HAP-1 (cell line): ENCODE results near the gene YIPF4.
A peak's percentile ranks its signal among the peaks of the same experiment; 100 is the strongest.
"Not testable (repeated sequence)": the region's sequence is repeated elsewhere in the genome, so short reads cannot be mapped to it uniquely, and the experiment has no call there.

Source experiments
- DNase-seq, 2 experiments: peaks; one replicate each; pipeline ENCODE4 v3.0.0-alpha.2; 2016 to 2020; ENCODE audit warnings: low spot score in 2 of 2
- H3K27me3 ChIP-seq: fragments of 250-450 bp; sonication (Bioruptor Pico); 2 replicates; pipeline ENCODE4 v1.5.1; 2020; ENCODE audit warnings: low read depth, mild to moderate bottlenecking, moderate library complexity
- H3K36me3 ChIP-seq: fragments of 250-450 bp; sonication (Bioruptor Pico); replicated peaks from 2 replicates; pipeline ENCODE4 v1.5.1; 2020; ENCODE audit warnings: mild to moderate bottlenecking
- H3K4me1 ChIP-seq: fragments of 250-450 bp; sonication (Bioruptor Pico); 2 replicates; pipeline ENCODE4 v1.5.1; 2020; ENCODE audit warnings: mild to moderate bottlenecking
- H3K4me3 ChIP-seq: fragments of 250-450 bp; sonication (Bioruptor Pico); 2 replicates; pipeline ENCODE4 v1.5.1; 2020; ENCODE audit warnings: mild to moderate bottlenecking, moderate library complexity
- H3K9me3 ChIP-seq: fragments of 250-450 bp; sonication (Bioruptor Pico); 2 replicates; pipeline ENCODE4 v1.5.1; 2020; ENCODE audit warnings: mild to moderate bottlenecking, moderate library complexity
- in situ Hi-C: fragments of 300-500 bp; cut with MboI; formaldehyde crosslinking; loops from 3 replicates; pipeline ENCODE4 v1.14.3; 2020; ENCODE audit warnings: low sequenced_read_pairs, inconsistent platforms, mixed read lengths

YIPF4 gene

DNA sequence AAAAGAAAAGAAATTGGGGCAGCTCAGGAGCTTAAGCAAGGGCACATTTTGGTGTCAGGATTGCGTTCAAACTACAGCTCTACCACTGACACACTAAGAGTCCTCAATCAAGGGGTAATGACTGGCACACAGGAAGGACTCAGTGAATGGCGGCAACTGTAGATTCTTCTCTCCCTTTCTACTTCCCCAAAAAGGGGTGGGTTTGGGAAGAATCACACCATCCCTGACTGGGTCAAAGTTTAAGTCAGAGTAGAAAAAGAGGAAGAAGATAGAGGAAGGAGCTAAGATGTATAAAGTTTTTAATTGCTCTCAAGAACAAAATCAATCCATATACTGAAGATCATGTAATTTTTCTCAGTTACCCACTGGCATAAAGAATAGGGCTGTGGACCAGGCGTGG is 15.6 kb upstream of the YIPF4 start:
- H3K9me3 ChIP-seq, result no peaks in the 10 kb centered on the region
- DNase-seq, result no peak
- no peaks in the 10 kb centered on the region for H3K4me1 ChIP-seq
- in situ Hi-C loops, result no loop called here
- H3K4me3 ChIP-seq, result no peak overlapping the region
- no peaks in the 10 kb centered on the region for H3K36me3 ChIP-seq
- no peaks in the 10 kb centered on the region for H3K27me3 ChIP-seq

- no peak for DNase-seq
- in situ Hi-C loops, result no loop called here
- H3K9me3 ChIP-seq, result no peaks in the 10 kb centered on the region
- H3K36me3 ChIP-seq, result no peaks in the 10 kb centered on the region
- no peaks in the 10 kb centered on the region for H3K4me1 ChIP-seq
- H3K4me3 ChIP-seq, result no peak within 1 kb of the TSS
- H3K27me3 ChIP-seq, result no peaks in the 10 kb centered on the region
Observed at GRCh38 chr2:32264422-32265105, 13.1 kb upstream of the YIPF4 start, which contains the start of gene NLRC4. Gene NLRC4, minus strand, starts transcription at chr2:32264886. Its CDS starts 8,111 bp downstream, at chr2:32256775.

GRCh38 chr2:32271063-32271462 is 6.6 kb upstream of the YIPF4 start:
- in situ Hi-C loops, result no loop called here
- Histone ChIP-seq H3K4me3 (no peak overlapping the region), H3K27me3 (no peaks in the 10 kb centered on the region), H3K36me3 (no peaks in the 10 kb centered on the region), H3K4me1 (no peaks in the 10 kb centered on the region; the same call in 1 of the 2 replicates), H3K9me3 (no peaks in the 10 kb centered on the region)
- no peak for DNase-seq

- no peak for DNase-seq
- Histone ChIP-seq H3K27me3 (no peaks in the 10 kb centered on the region), H3K36me3 (no peaks in the 10 kb centered on the region), H3K9me3 (no peaks in the 10 kb centered on the region), H3K4me3 (no peak overlapping the region), H3K4me1 (peaks cover 2% of the 10 kb centered on the region)
- in situ Hi-C loops, result no loop called here
Observed at GRCh38 chr2:32272279-32272678, 5.4 kb upstream of the YIPF4 start.

- Histone ChIP-seq H3K9me3 (no peaks in the 10 kb centered on the region), H3K36me3 (no peaks in the 10 kb centered on the region), H3K27me3 (no peaks in the 10 kb centered on the region), H3K4me1 (peaks cover 5% of the 10 kb centered on the region), H3K4me3 (no peak overlapping the region)
- peak; percentile 16 to 28 for DNase-seq
- in situ Hi-C loops, result no loop called here
Observed at GRCh38 chr2:32274289-32274688, 3.4 kb upstream of the YIPF4 start.

DNA sequence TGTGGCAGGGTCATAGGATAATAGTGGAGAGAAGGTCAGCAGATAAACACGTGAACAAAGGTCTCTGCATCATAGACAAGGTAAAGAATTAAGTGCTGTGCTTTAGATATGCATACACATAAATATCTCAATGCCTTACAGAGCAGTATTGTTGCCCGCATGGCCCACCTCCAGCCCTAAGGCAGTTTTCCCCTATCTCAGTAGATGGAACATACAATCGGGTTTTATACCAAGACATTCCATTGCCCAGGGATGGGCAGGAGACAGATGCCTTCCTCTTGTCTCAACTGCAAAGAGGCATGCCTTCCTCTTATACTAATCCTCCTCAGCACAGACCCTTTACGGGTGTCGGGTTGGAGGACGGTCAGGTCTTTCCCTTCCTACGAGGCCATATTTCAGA is 1.9 kb upstream of the YIPF4 start:
- H3K4me1 ChIP-seq, result not testable (repeated sequence)

GRCh38 chr2:32277363-32277673 is 386 bp upstream of the YIPF4 start:
- in situ Hi-C loops, result no loop called here
- H3K9me3 ChIP-seq, result no peaks in the 10 kb centered on the region
- peaks cover 5% of the 10 kb centered on the region for H3K4me1 ChIP-seq
- no peak for DNase-seq
- H3K27me3 ChIP-seq, result no peaks in the 10 kb centered on the region
- H3K4me3 ChIP-seq, result peak overlapping the region; percentile 93
- H3K36me3 ChIP-seq, result no peaks in the 10 kb centered on the region

More for the DNA sequence above, 1.9 kb upstream of the YIPF4 start:
- DNase-seq, in situ Hi-C loops, H3K4me3 ChIP-seq, H3K9me3 ChIP-seq, H3K27me3 ChIP-seq, H3K36me3 ChIP-seq: not testable (repeated sequence)

- peaks cover 5% of the 10 kb centered on the region for H3K4me1 ChIP-seq
Observed at GRCh38 chr2:32278478-32278853, 762 bp downstream of the YIPF4 start.

DNA sequence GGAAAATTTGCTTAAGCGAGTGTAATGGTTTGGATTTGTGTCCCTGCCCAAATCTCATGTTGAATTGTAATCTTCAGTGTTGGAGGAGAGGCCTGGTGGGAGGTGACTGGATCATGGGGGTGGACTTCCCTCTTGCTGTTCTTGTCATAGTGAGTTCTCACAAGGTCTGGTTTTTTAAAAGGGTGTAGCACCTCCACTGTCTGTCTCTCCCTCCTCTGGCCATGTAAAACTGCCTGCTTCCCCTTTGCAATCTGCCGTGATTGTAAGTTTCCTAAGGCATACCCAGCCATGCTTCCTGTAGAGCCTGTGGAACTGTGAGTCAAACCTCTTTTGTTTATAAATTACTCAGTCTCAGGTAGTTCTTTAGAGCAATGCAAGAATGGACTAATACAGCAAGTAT is 6.6 kb downstream of the YIPF4 start:
- Histone ChIP-seq H3K36me3 (no peaks in the 10 kb centered on the region), H3K4me3 (no peak overlapping the region), H3K4me1 (peaks cover 10% of the 10 kb centered on the region), H3K9me3 (no peaks in the 10 kb centered on the region), H3K27me3 (no peaks in the 10 kb centered on the region)
- in situ Hi-C loops, result no loop called here
- no peak for DNase-seq

More at GRCh38 chr2:32278478-32278853, 762 bp downstream of the YIPF4 start:
- no peaks in the 10 kb centered on the region for H3K27me3 ChIP-seq
- DNase-seq, result no peak
- H3K9me3 ChIP-seq, result no peaks in the 10 kb centered on the region
- in situ Hi-C loops, result no loop called here
- peak overlapping the region; percentile 93 for H3K4me3 ChIP-seq
- H3K36me3 ChIP-seq, result no peaks in the 10 kb centered on the region

DNA sequence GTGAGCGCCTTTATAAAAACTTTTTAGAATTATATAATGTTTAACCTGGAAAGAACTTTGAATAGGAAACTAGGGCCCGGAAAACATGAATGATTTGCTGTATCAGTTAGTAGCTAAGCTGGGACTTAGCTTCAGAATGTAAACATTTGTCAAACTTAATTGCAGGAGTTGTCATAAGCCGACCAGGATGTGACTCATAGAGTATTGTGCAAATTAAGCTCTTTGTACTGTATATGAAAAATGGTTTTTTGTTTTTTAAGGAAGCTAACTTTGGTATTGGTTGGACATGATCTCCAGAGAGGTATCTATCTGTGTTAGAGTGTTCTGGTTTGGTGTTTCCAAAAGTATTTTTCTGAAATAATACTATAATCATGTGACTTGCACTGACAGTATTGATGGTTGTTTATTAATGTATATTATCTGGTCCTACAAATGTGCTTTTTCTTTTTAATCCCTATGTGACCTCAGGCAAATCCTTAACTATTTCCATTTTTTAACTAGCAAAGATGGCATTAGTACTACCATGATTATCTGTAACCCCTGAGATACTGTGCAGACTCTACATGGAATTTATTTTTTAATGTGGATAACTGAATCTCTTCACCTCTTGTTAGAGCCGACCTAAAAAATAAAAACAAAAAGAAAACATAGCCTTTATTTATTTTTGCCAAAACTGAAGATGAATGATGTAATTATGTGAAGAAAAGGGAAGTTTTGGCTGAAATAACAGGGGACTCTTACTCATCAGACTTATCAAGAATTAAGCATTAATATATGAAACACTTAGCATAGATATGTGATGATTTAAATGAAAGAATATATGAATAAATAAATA is 11.7 kb downstream of the YIPF4 start:
- H3K36me3 ChIP-seq, result peaks cover 9% of the 10 kb centered on the region; the same call in 1 of the 2 replicates
- H3K4me1 ChIP-seq, result peaks cover 17% of the 10 kb centered on the region
- no peaks in the 10 kb centered on the region for H3K27me3 ChIP-seq
- DNase-seq, result no peak
- no peak overlapping the region for H3K4me3 ChIP-seq
- in situ Hi-C loops, result no loop called here
- no peaks in the 10 kb centered on the region for H3K9me3 ChIP-seq

DNA sequence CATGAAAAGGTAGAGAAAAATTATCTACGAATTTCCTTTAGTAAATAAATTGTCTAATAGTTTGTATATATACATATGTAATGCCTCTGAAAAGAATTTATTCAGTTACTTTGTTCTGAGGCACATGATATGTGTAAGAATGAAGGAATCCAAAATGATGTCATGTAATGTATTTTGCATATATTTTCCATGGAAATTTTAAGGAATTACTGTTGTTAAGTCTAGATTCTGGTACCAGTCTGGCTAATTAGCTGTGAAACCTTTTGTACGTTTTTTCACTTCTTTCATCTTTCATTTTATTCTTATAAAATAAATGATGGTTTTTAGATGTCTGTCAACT is 12.3 kb downstream of the YIPF4 start:
- H3K9me3 ChIP-seq, result no peaks in the 10 kb centered on the region
- H3K27me3 ChIP-seq, result no peaks in the 10 kb centered on the region
- H3K4me3 ChIP-seq, result no peak overlapping the region
- H3K4me1 ChIP-seq, result peaks cover 14% of the 10 kb centered on the region
- in situ Hi-C loops, result no loop called here
- peaks cover 10% of the 10 kb centered on the region; the same call in 1 of the 2 replicates for H3K36me3 ChIP-seq
- no peak for DNase-seq

GRCh38 chr2:32291746-32292145 is 14.0 kb downstream of the YIPF4 start:
- peak in 1 of 2 experiments; percentile 40 for DNase-seq
- no peaks in the 10 kb centered on the region for H3K9me3 ChIP-seq
- in situ Hi-C loops, result no loop called here
- H3K36me3 ChIP-seq, result peaks cover 12% of the 10 kb centered on the region; the same call in 1 of the 2 replicates
- peaks cover 14% of the 10 kb centered on the region for H3K4me1 ChIP-seq
- no peak overlapping the region for H3K4me3 ChIP-seq
- no peaks in the 10 kb centered on the region for H3K27me3 ChIP-seq

DNA sequence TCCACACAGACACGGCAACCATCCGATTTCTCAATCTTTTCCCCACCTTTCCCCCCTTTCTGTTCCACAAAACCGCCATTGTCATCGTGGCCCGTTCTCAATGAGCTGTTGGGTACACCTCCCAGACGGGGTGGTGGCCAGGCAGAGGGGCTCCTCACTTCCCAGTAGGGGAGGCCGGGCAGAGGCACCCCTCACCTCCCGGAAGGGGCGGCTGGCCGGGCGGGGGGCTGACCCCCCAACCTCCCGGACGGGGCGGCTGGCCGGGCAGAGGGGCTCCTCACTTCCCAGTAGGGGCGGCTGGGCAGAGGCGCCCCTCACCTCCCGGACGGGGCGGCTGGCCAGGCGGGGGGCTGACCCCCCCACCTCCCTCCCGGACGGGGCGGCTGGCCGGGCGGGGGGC is 15.8 kb downstream of the YIPF4 start:
- in situ Hi-C loops, DNase-seq, H3K4me3 ChIP-seq, H3K9me3 ChIP-seq, H3K27me3 ChIP-seq: not testable (repeated sequence)
- Histone ChIP-seq H3K4me1 (peaks cover 14% of the 10 kb centered on the region), H3K36me3 (peaks cover 12% of the 10 kb centered on the region; the same call in 1 of the 2 replicates)

DNA sequence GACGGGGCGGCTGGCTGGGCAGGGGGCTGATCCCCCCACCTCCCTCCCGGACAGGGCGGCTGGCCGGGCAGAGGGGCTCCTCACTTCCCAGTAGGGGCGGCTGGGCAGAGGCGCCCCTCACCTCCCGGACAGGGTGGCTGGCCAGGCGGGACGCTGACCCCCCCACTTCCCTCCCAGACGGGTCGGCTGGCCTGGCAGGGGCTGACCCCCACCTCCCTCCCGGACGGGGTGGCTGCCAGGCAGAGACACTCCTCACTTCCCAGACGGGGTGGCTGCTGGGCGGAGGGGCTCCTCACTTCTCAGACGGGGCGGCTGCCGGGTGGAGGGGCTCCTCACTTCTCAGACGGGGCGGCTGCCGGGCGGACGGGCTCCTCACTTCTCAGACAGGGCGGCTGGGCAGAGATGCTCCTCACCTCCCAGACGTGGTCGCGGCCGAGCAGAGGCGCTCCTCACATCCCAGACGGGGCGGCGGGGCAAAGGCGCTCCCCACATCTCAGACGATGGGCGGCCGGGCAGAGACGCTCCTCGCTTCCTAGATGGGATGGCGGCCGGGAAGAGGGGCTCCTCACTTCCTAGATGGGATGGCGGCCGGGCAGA is 16.4 kb downstream of the YIPF4 start:
- H3K4me1 ChIP-seq, result peaks cover 12% of the 10 kb centered on the region
- peaks cover 12% of the 10 kb centered on the region; the same call in 1 of the 2 replicates for H3K36me3 ChIP-seq
- H3K27me3 ChIP-seq, DNase-seq, in situ Hi-C loops, H3K9me3 ChIP-seq, H3K4me3 ChIP-seq: not testable (repeated sequence)
